HG03442 (cell line): Measurements from ENCODE around the gene AXIN2.
A peak's percentile ranks its signal among the peaks of the same experiment; 100 is the strongest.

Experiments
- ATAC-seq: cut with Tn5 transposase; IDR thresholded peaks from one replicate; pipeline ENCODE4 v1.9.1; 2021; ENCODE audit warnings: mild to moderate bottlenecking, moderate library complexity; ENCODE audit not compliant: unreplicated experiment

Gene AXIN2

GRCh38 chr17:65583921-65584603 is 22.6 kb upstream of the AXIN2 start:
- no peak for ATAC-seq

- no peak for ATAC-seq
Observed at GRCh38 chr17:65576939-65577338, 15.5 kb upstream of the AXIN2 start.

GRCh38 chr17:65573282-65573602 is 11.8 kb upstream of the AXIN2 start:
- ATAC-seq, result no peak

GRCh38 chr17:65572581-65573281 is 11.3 kb upstream of the AXIN2 start:
- ATAC-seq, result no peak

GRCh38 chr17:65572186-65572580 is 10.7 kb upstream of the AXIN2 start:
- ATAC-seq, result no peak

GRCh38 chr17:65568918-65569317 is 7.5 kb upstream of the AXIN2 start:
- no peak for ATAC-seq

GRCh38 chr17:65567566-65567965 is 6.1 kb upstream of the AXIN2 start:
- ATAC-seq, result no peak

GRCh38 chr17:65565559-65565958 is 4.1 kb upstream of the AXIN2 start:
- no peak for ATAC-seq

GRCh38 chr17:65564793-65565192 is 3.3 kb upstream of the AXIN2 start:
- ATAC-seq, result no peak

GRCh38 chr17:65562206-65562531 is 721 bp upstream of the AXIN2 start:
- no peak for ATAC-seq

GRCh38 chr17:65560628-65561451 is 608 bp downstream of the AXIN2 start:
- peak; percentile 32 for ATAC-seq

GRCh38 chr17:65559804-65560627 is 1.4 kb downstream of the AXIN2 start:
- ATAC-seq, result no peak

- ATAC-seq, result no peak
Observed at GRCh38 chr17:65559461-65559803, 2.0 kb downstream of the AXIN2 start.

GRCh38 chr17:65558683-65559460 is 2.6 kb downstream of the AXIN2 start:
- ATAC-seq, result no peak

GRCh38 chr17:65558311-65558682 is 3.2 kb downstream of the AXIN2 start:
- no peak for ATAC-seq

GRCh38 chr17:65557349-65558310 is 3.8 kb downstream of the AXIN2 start:
- ATAC-seq, result no peak

- no peak for ATAC-seq
Observed at GRCh38 chr17:65556910-65557348, 4.5 kb downstream of the AXIN2 start.

GRCh38 chr17:65556014-65556909 is 5.2 kb downstream of the AXIN2 start:
- no peak for ATAC-seq
